ENCODE data around the gene DTNB.

GRCh38 chr2:25666218-25666617 is 7.2 kb downstream of the DTNB start:
- no peak for TF ChIP-seq CTCF (IDR thresholded peaks at IDR 0.05)
- no peak for TF ChIP-seq POLR2A (IDR thresholded peaks at IDR 0.05)
